HepG2 (cell line): ENCODE results near the gene MAP3K8. TPM values are rescaled to one million over a fixed set of nuclear protein-coding genes. Genes with fewer than 3 reads are reported as not detected.

ENCODE experiments used
- ATAC-seq: fragments of 200-7000 bp; cut with Tn5 transposase; 3 replicates; pipeline ENCODE4 v1.9.1; 2020; ENCODE audit warnings: mild to moderate bottlenecking, moderate library complexity
- BruUV-seq: library from RNA; stranded (reverse); fragments of 400-500 nt; replicated peaks from 2 replicates; lab custom pipeline; 2021; lab: Mats Ljungman, UMichigan
- CTCF ChIA-PET: fragments of 300-600 bp; formaldehyde crosslinking; extraction: SDS; loops from one replicate; lab custom pipeline; 2021; ENCODE audit warnings: low total read pairs, inconsistent platforms, low intra/inter-chr PET ratio; lab: Yijun Ruan, JAX
- POLR2A ChIA-PET: fragments of 350-600 bp; sonication (Branson Sonifier 250); formaldehyde crosslinking; loops from one replicate; lab custom pipeline; 2020; ENCODE audit warnings: antibody characterized with exemption, inconsistent platforms; lab: Yijun Ruan, JAX
- DNase-seq: peaks from one replicate; pipeline ENCODE4 v3.0.0-alpha.2; 2015; ENCODE audit warnings: low spot score
- FAIRE-seq: peaks from 3 replicates; lab custom pipeline; 2011; peaks lifted over from hg19 to GRCh38; lab: Jason Lieb, UNC
- H2AFZ ChIP-seq: one replicate; pipeline ENCODE4 v1.6.1; 2011; ENCODE audit warnings: low read length, inconsistent platforms
- H3K27ac ChIP-seq: fragments of 300-600 bp; 3 replicates; pipeline ENCODE4 v1.8.0; 2011; ENCODE audit warnings: mixed run types, mild to moderate bottlenecking, mixed read lengths, low read length, inconsistent platforms; ENCODE audit not compliant: insufficient read depth; ENCODE audit errors: extremely low read length
- H3K27me3 ChIP-seq, 2 experiments: fragments of 200-600 bp in 1 of 2; 2 replicates in 1 of 2; 3 replicates in 1 of 2; pipeline versions ENCODE4 v1.6.0 to v1.8.0; 2011; ENCODE audit warnings: low read length in 2 of 2, mild to moderate bottlenecking in 2 of 2, moderate library complexity in 2 of 2, inconsistent platforms in 1 of 2; ENCODE audit not compliant: insufficient read depth in 2 of 2, control insufficient read depth in 1 of 2
- H3K36me3 ChIP-seq, 2 experiments: fragments of 200-600 bp in 1 of 2; replicated peaks in 1 of 2; 2 replicates in 1 of 2; 3 replicates in 1 of 2; pipeline versions ENCODE4 v1.5.1 to v1.8.0; 2011; ENCODE audit warnings: low read length in 2 of 2, inconsistent platforms in 1 of 2; ENCODE audit not compliant: insufficient read depth in 2 of 2, control insufficient read depth in 1 of 2
- H3K4me1 ChIP-seq: 2 replicates; pipeline ENCODE4 v1.5.1; 2012; ENCODE audit warnings: low read length, inconsistent platforms; ENCODE audit not compliant: insufficient read depth
- H3K4me2 ChIP-seq: 2 replicates; pipeline ENCODE4 v1.6.0; 2011; ENCODE audit warnings: low read depth, low read length, inconsistent platforms
- H3K4me3 ChIP-seq, 3 experiments: fragments of 200-600 bp in 1 of 3; sonication (generic), shearing (Covaris generic) in 1 of 3; replicated peaks in 1 of 3; 2 replicates each; pipeline ENCODE4 v1.5.1; 2011 to 2016; ENCODE audit warnings: low read length in 3 of 3, inconsistent platforms in 2 of 3, low read depth in 2 of 3, mild to moderate bottlenecking in 2 of 3, control low read depth in 1 of 3, mixed read lengths in 1 of 3; ENCODE audit not compliant: insufficient read depth in 1 of 3
- H3K79me2 ChIP-seq: one replicate; pipeline ENCODE4 v1.6.1; 2011; ENCODE audit warnings: low read length, inconsistent platforms; ENCODE audit not compliant: insufficient read depth
- H3K9ac ChIP-seq: 2 replicates; pipeline ENCODE4 v1.6.0; 2011; ENCODE audit warnings: mild to moderate bottlenecking, low read depth, low read length, inconsistent platforms; ENCODE audit not compliant: insufficient read depth
- H3K9me3 ChIP-seq: 2 replicates; pipeline ENCODE4 v1.5.1; 2012; ENCODE audit warnings: mild to moderate bottlenecking, low read length
- H4K20me1 ChIP-seq: 2 replicates; pipeline ENCODE4 v1.6.0; 2011; ENCODE audit warnings: inconsistent platforms, mild to moderate bottlenecking, low read length, moderate library complexity; ENCODE audit not compliant: insufficient read depth
- CTCF ChIP-seq: sonication (generic); formaldehyde crosslinking; IDR thresholded peaks from 2 replicates; pipeline ENCODE4 v1.5.0; 2020; ENCODE audit warnings: mild to moderate bottlenecking, missing genetic modification reagents, moderate library complexity
- FOSL2 ChIP-seq: sonication (generic); formaldehyde crosslinking; IDR thresholded peaks from 2 replicates; pipeline ENCODE4 v1.4.0; 2020; ENCODE audit warnings: missing genetic modification reagents
- HMGXB4 ChIP-seq, 2 experiments: sonication (generic) in 1 of 2; formaldehyde crosslinking in 1 of 2; IDR thresholded peaks; 2 replicates each; pipeline versions ENCODE4 v1.4.0 to v1.6.1; 2018 to 2020; ENCODE audit warnings: missing genetic modification reagents in 2 of 2, borderline replicate concordance in 1 of 2, low read depth in 1 of 2, mild to moderate bottlenecking in 1 of 2, missing biosample characterization in 1 of 2
- RFX5 ChIP-seq: IDR thresholded peaks from 2 replicates; pipeline ENCODE4 v1.6.1; 2011; ENCODE audit warnings: low read depth, low read length, improper control_type of control experiment
- SIN3A ChIP-seq: IDR thresholded peaks from 2 replicates; pipeline ENCODE4 v1.6.1; 2011; ENCODE audit warnings: low read depth, mild to moderate bottlenecking, control low read depth, low read length, borderline replicate concordance
- WGBS: methylation state at CpG from one replicate; pipeline ENCODE4 v1.1.6; 2017; ENCODE audit warnings: low lambda C conversion rate; 5-methylcytosine and 5-hydroxymethylcytosine counted together
- in situ Hi-C: cut with HindIII; loops from 2 replicates; pipeline ENCODE4 v1.10.0; 2017; ENCODE audit warnings: low pct_unique_long_range_greater_than_20kb; ENCODE audit not compliant: extremely low pct_ligation_motif_present
- intact Hi-C: fragments of 100-400 bp; cut with micrococcal nuclease; formaldehyde crosslinking; loops from one replicate; pipeline ENCODE4 v1.10.0; 2022; ENCODE audit not compliant: unreplicated experiment
- polyA plus RNA-seq, 8 experiments: library from polyadenylated mRNA; depleted of rRNA in 3 of 8; stranded (reverse) in 7 of 8; unstranded in 1 of 8; fragments of >200 nt; fragmentation: Illumina TruSeq in 4 of 8; extraction: Trizol in 4 of 8; gene quantifications; 2 replicates each; pipeline versions ENCODE4 v1.2.1 to v1.2.3, GENCODE V29; 2011 to 2016; ENCODE audit warnings: low read depth in 4 of 8, missing spikeins in 1 of 8, mixed read lengths in 1 of 8; ENCODE audit not compliant: insufficient read depth in 1 of 8
- total RNA-seq, 5 experiments: library from RNA; depleted of rRNA; stranded (reverse); fragments of >200 nt; fragmentation: Illumina TruSeq; extraction: Trizol; gene quantifications; 2 replicates each; pipeline ENCODE4 v1.2.3, GENCODE V29; 2016; ENCODE audit warnings: low read depth in 1 of 5

Gene MAP3K8
- total and polyA plus RNA-seq, 2 of the 13 experiments (the other 11 are each of a cell fraction or from before 2014, with no cell fraction given) = 19.3 to 37.9 TPM

- POLR2A ChIA-PET = no interaction called here
- no peaks in the 10 kb centered on the region for H3K36me3 ChIP-seq
- no peaks in the 10 kb centered on the region for H4K20me1 ChIP-seq
- H3K4me3 ChIP-seq = no peak overlapping the region
- intact Hi-C loops (no loop called here), in situ Hi-C loops (no loop called here)
- no peak for DNase-seq
- 30% methylated on average over 8 of the region's 8 CpGs for WGBS
- no peaks in the 10 kb centered on the region for H3K79me2 ChIP-seq
- FAIRE-seq = no peak
- peak; percentile 78 for TF ChIP-seq FOSL2
- TF ChIP-seq HMGXB4 (CRISPR knock-in tag; IDR thresholded peaks at IDR 0.05; ENCODE audit: borderline replicate concordance in 1 of 2, low read depth in 1 of 2) = 0 out of 4 replicates have a peak, but pooled peaks of 1 of the 2 experiments have one; percentile 21
- TF ChIP-seq CTCF (CRISPR knock-in tag) = peak; percentile 20; the same call in 1 of the 2 replicates
- no peak for TF ChIP-seq SIN3A
- TF ChIP-seq RFX5 = no peak
- peak; percentile 80 for ATAC-seq
- peaks cover 46% of the 10 kb centered on the region for H3K4me1 ChIP-seq
- no peaks in the 10 kb centered on the region for H3K9me3 ChIP-seq
- H2AFZ ChIP-seq = no peak overlapping the region
- no peaks in the 10 kb centered on the region for H3K27me3 ChIP-seq
- no peak overlapping the region for H3K9ac ChIP-seq
- 0 out of 2 replicates have a peak overlapping the region, but pooled peaks have one; percentile 21 for H3K4me2 ChIP-seq
- no TSS peak for BruUV-seq
- CTCF ChIA-PET = no interaction called here
- no peak overlapping the region for H3K27ac ChIP-seq
These were observed 76.4 kb downstream of the MAP3K8 start for GRCh38 chr10:30510184-30510931.
